ENCODE data around the gene CNOT1.

Gene CNOT1

DNA sequence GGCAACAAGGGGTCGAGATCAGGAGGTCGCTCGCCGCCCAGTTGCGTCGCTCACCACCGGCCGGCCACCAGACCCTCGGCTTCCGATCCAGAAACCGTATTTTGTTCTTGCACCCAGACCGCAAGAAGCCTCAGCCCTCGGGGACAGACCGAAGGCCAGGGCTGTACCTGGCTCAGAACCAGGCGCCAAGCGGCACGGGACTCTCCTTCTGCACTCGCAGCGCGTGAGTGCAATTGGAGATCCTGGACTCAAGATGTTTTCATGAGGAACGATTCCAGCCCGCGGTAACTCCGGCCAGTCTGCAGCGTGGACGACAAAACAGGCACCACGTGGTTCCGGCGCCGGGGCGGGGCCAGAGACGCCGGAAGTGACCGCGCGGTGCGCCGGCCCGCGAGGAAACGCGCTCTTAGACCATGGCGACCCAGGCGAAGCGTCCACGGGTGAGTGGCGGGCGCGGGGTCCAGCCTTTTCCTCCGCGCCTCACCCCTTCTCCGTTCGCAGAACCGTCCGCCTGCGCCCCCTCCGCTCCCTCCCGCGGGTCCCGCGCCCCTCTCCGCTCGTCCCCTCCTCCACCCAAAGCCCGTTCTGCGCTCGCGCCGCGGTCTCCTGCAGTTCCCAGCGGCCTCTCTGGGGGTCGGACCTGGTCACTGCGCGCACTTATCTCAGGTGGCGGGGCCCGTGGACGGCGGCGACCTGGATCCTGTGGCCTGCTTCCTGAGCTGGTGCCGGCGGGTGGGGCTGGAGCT is 114.3 kb downstream of the CNOT1 start, which contains the start of gene SETD6:
SETD6 (plus strand) TSS at position 393 of the 746 bp plus-strand sequence; CDS start at position 414, 21 bp downstream.
- TF ChIP-seq, protein P1, sequence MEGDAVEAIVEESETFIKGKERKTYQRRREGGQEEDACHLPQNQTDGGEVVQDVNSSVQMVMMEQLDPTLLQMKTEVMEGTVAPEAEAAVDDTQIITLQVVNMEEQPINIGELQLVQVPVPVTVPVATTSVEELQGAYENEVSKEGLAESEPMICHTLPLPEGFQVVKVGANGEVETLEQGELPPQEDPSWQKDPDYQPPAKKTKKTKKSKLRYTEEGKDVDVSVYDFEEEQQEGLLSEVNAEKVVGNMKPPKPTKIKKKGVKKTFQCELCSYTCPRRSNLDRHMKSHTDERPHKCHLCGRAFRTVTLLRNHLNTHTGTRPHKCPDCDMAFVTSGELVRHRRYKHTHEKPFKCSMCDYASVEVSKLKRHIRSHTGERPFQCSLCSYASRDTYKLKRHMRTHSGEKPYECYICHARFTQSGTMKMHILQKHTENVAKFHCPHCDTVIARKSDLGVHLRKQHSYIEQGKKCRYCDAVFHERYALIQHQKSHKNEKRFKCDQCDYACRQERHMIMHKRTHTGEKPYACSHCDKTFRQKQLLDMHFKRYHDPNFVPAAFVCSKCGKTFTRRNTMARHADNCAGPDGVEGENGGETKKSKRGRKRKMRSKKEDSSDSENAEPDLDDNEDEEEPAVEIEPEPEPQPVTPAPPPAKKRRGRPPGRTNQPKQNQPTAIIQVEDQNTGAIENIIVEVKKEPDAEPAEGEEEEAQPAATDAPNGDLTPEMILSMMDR (IDR thresholded peaks at IDR 0.05; ENCODE audit: insufficient read depth, low read depth, low read length, missing control alignments), result peak; percentile 15
- DNase-seq (ENCODE audit: low read depth), result peak; percentile 90
- H3K4me3 ChIP-seq (ENCODE audit: low read length), result peak within 1 kb of the TSS; percentile 91

DNA sequence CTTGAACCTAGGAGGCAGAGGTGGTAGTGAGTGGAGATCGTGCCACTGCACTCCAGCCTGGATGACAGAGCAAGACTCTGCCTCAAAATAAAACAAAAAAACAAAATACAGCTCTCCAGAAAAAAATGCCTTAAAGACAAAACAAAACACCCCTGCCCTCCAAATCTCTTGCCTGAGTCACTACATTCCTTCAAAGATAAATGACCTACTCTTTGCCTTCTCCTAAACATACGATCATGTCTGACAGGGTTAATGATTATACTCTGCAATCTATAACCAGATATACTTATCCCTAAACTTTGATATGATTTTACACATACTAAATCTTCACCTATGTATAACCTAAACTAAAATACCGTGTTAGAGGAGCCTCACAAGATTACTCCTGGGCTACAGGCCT is 115.8 kb downstream of the CNOT1 start:
- TF ChIP-seq, protein P1 (IDR thresholded peaks at IDR 0.05; ENCODE audit: insufficient read depth, low read depth, low read length, missing control alignments), result no peak
- no peak for DNase-seq (ENCODE audit: low read depth)
- no peak overlapping the region for H3K4me3 ChIP-seq (ENCODE audit: low read length)

DNA sequence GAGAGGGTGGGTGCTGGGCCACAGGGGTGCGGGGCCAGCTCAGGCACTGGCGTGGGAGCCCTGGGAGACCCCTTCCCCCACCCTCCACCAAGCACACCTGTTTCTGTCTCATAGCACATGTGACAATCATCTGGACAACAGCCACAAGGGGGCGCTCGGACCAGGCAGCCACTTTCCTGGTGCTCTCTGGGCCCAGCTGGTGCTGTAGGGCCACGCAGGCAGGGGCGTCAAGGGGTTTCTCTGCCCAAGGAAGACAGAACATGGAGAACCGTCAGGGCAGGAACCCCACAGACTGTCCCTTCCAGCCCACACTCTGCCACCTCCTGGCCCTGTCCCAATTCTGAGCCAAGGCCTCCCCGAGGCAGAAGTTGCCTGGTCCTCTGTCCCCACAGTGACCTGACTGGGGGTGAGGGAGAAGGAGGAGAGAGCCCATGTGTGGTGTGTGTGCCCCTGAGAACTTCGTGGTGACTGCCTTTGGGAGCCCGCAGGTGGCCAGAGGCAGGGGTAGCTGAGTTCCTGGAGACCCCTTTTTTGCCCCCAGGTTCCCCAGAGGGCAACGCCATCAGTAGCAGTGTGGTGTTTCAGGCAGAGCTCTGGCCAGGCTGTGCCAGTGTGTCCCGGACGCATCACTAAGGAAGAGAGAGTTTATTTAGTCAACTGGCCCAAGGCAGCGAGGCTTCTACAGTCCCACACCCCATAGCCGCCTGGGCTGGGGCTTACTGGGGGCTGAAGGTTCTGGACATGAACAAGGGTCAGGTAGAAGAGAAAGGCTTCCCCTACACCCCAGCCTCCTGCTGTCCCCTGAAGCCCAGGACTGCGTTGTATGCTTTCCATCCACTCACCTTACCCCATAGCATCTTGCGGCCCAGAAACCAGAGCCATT is 117.5 kb downstream of the CNOT1 start:
- H3K4me3 ChIP-seq (ENCODE audit: low read length), result no peak overlapping the region
- TF ChIP-seq, protein P1 (IDR thresholded peaks at IDR 0.05; ENCODE audit: insufficient read depth, low read depth, low read length, missing control alignments), result peak; percentile 78
- DNase-seq (ENCODE audit: low read depth), result peak; percentile 78

DNA sequence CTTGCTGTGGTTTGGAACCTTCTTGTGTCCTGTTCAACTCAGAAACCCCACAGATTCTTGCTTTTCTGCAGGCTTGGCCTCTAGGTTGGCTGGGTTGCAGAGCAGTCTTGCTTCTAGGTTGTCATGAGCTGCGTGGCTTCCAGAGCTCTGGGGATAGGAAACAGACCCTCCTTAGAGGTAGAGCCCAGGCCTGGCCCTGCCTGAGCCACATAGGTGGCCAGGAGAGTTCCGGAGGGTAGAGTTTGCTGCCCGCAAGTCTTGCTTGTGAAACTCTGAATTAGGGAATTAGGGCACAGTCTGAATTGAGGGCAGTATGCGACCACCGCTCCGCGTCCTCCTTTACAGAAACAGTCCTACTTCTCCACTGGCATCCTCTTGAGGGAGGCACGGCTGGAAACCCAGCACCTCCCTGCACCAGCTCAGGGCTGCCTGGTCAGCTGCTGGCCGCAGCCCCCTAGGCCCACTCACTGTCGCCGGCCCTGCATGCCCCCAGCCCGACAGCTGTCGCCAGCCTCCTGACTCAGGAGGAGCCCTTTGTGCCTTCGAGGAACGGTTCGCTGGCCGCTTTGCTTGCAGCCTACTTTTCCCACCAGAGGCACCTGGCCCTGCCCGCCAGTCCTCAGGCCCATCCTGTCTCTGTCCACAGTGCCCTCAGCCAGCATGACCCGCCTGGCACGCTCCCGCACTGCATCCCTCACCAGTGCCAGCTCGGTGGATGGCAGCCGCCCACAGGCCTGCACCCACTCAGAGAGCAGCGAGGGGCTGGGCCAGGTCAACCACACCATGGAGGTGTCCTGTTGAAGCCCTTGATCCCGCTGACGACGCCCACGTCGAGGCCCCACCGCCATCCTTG is 118.6 kb downstream of the CNOT1 start:
- TF ChIP-seq, protein P1 (IDR thresholded peaks at IDR 0.05; ENCODE audit: insufficient read depth, low read depth, low read length, missing control alignments), result no peak
- H3K4me3 ChIP-seq (ENCODE audit: low read length), result no peak overlapping the region
- DNase-seq (ENCODE audit: low read depth), result no peak

DNA sequence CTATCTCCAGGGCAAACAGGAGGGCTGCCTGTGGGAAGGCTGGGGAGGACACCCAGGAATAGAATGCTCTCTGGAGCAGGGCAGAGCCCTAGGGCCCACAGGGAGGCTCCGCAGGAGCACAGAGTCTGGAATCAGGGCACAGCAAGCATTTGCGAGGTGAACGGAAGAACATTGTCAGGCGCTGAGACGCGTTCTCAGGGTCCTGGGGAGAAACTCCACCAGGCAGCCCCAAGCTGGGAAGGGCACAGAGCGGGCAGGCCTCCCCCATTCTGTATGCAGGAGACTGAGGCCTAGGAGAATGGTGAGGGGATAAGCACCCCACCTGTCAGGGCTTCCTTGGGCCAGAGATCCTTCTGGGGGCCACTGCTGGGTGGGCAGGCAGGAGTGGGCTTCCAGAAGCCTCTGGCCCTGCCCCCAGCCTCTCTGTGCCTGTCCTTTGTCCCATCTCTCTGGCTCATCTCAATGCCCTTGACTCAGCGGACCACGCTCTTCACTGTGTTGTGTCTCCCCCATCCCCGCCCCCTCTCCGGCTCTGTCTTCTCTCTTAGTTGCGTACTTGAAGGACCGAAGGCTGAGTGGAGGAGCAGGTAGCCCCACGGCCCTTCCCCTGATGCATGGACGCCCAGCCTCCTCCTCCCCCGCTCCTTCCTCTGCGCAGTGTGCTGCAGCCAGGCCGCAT is 119.4 kb downstream of the CNOT1 start:
- TF ChIP-seq, protein P1 (IDR thresholded peaks at IDR 0.05; ENCODE audit: insufficient read depth, low read depth, low read length, missing control alignments), result no peak
- H3K4me3 ChIP-seq (ENCODE audit: low read length), result no peak overlapping the region
- no peak for DNase-seq (ENCODE audit: low read depth)
